Measurements from ENCODE around the gene ROBO3.

ROBO3 gene

DNA sequence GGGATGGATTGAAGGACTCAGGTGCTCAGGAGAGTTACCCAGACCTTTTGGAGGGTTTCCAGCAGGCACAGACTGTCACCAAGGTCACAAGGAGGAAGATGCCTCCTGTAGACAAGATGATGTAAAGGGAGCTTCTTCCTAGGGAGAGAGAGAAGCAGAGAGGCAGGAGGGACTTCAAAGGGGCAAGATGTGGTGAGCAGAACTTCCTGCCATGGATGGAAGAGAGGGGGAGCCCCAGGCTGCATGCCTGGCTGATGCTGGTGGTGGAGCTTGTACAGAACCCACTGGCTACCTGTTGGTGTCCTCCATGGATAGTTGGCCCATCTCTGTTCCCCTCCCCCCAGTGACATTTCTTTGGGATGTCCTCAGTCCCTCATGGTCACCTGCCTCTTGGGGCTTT, 58.1 kb downstream of the ROBO3 start:
- TF ChIP-seq, protein P1, sequence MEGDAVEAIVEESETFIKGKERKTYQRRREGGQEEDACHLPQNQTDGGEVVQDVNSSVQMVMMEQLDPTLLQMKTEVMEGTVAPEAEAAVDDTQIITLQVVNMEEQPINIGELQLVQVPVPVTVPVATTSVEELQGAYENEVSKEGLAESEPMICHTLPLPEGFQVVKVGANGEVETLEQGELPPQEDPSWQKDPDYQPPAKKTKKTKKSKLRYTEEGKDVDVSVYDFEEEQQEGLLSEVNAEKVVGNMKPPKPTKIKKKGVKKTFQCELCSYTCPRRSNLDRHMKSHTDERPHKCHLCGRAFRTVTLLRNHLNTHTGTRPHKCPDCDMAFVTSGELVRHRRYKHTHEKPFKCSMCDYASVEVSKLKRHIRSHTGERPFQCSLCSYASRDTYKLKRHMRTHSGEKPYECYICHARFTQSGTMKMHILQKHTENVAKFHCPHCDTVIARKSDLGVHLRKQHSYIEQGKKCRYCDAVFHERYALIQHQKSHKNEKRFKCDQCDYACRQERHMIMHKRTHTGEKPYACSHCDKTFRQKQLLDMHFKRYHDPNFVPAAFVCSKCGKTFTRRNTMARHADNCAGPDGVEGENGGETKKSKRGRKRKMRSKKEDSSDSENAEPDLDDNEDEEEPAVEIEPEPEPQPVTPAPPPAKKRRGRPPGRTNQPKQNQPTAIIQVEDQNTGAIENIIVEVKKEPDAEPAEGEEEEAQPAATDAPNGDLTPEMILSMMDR (IDR thresholded peaks at IDR 0.05): no peak

DNA sequence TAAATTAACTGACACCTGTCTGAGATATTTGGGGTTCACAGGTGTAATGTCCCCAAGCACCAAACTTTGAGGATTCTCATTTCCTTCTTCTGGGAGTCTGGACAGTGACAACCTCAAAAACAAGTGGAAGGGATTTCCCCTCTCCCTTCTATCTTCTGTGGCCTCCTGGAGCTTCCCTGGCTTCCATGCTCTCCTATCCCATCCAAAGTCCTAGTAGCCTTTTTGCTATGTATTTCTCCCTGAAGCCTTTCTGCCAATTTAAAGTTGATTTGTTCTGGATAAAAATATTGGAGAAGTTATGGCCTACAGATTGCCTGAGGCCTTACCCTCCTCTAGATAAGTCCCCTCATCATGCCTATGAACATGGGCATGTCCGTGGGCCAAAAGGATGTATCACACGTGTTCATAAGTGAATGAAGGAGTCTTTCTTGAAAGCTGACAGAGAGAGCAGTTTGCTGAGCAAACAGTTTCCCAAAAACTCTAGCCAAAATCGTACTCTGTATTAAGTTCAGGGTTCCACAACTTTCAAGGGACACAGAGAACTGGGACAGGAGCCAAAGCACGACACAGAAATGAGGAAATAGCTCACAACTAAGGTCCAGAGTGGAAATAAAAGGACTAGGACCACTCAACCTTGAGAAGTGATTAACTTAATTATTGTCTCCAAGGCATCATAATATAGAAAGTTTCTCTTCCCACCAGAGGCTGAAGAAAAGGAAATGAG, 63.9 kb downstream of the ROBO3 start:
- TF ChIP-seq, protein P1 (IDR thresholded peaks at IDR 0.05): no peak

DNA sequence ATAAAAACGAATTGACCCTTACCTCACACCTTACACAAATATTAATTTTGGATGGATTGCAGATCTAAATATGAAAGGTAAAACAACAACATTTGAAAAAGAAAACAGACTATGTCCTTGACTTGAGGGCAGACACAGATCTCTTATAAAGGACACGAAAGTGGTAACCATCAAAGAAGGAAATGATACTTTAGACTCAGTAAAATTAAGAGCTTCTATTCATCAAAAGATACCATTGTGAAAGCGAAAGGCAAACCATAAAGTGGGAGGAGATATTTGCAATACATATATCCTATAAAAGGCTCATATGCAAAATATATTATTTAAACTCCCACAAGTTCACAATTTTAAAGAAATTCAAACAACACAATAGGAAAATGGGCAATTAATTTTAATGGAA, 65.6 kb downstream of the ROBO3 start:
- TF ChIP-seq, protein P1 (IDR thresholded peaks at IDR 0.05): no peak
